ENCODE data around the gene ERF. TPM values are rescaled to one million over a fixed set of nuclear protein-coding genes. Genes with fewer than 3 reads are reported as not detected.
A peak's percentile ranks its signal among the peaks of the same experiment; 100 is the strongest.

Gene ERF
- total and polyA plus RNA-seq, 2 of the 8 experiments (the other 6 are each of a cell fraction or from before 2014, with no cell fraction given): 43.7 to 62.7 TPM

DNA sequence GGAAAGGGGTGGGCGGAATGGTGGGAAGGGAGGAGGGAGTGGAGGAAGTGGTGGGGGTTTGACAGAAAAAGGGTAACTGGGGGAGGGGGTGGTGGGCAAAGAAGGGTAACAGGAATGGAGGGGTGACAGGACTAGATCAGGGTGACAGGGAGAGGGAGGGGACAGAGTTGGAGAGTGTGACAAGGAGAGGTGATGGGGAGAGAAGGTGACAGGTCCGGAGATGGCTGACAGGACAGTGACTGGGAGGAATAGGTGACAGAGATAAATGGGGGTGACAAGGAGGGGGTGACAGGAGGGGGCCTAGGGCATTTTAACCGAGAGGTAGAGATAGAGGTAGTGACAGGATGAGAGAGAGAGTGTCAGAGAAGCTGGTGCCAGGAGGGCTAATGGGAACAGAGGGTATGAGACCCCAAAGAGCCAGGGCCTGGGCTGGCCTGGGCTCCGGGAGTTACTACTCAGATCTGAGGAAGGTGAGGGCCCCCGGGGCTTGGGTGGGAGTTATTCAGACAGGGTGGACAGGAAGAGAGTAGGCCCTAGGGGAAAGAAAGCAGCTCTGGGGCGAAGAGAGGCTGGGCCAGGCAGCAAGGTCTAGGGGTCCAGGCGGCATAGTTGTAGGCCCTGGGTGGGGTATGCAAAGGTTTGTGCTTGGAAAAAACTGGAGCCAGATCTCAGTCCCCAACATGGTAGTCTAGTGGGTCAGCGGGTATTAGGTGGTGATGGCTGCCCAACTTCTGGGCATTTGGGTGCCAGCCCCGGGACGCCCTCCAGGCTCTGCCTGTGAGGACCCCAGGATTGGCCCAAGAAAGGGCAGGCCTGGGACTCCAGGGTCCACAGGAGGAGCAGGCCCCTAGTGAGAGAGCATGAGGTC, 14.8 kb upstream of the ERF start:
- no peak overlapping the region for H3K4ac ChIP-seq (replicated peaks; ENCODE audit: insufficient read length, low read depth, low read length)
- no peak overlapping the region for H4K91ac ChIP-seq (replicated peaks; ENCODE audit: insufficient read length, low read length)
- no peak overlapping the region for H2BK15ac ChIP-seq (ENCODE audit: low read length)
- H4K5ac ChIP-seq (ENCODE audit: insufficient read length, low read depth, low read length): no peak overlapping the region
- peaks cover 5% of the 10 kb centered on the region for H3K79me1 ChIP-seq (ENCODE audit: low read depth, low read length)
- H2BK120ac ChIP-seq (replicated peaks; ENCODE audit: low read depth, low read length): no peak overlapping the region
- H4K20me1 ChIP-seq (replicated peaks in 1 of 2; ENCODE audit: control insufficient read depth in 1 of 2, insufficient read depth in 2 of 2, low read length in 2 of 2): peaks cover 0 to 5% of the 10 kb centered on the region in 2 experiments
- no peak overlapping the region for H4K8ac ChIP-seq (ENCODE audit: extremely low read depth, insufficient read depth, low read length)
- H2BK12ac ChIP-seq (ENCODE audit: low read depth, low read length): peak overlapping the region; percentile 27; the same call in 1 of the 2 replicates
- H3K36me3 ChIP-seq (ENCODE audit: control insufficient read depth in 2 of 4, insufficient read depth in 4 of 4, low read length in 3 of 4): peaks cover 0 to 15% (median 4%) of the 10 kb centered on the region in 4 experiments; a peak in 2 of 8 replicates
- 76% methylated on average over 8 of the region's 10 CpGs; no CpG with 5 or more reads in 1 of the 2 experiments for WGBS, 2 experiments (ENCODE audit: extremely low coverage in 1 of 2, insufficient coverage in 1 of 2, insufficient read length in 1 of 2, insufficient replicate concordance in 2 of 2, low coverage in 1 of 2, low lambda C conversion rate in 2 of 2, missing lambda C conversion rate in 1 of 2)
- H3K23me2 ChIP-seq (ENCODE audit: low read depth, low read length): peaks cover 10% of the 10 kb centered on the region; the same call in 1 of the 2 replicates
- no peak overlapping the region for H2BK5ac ChIP-seq (ENCODE audit: low read depth, low read length)
- no peak overlapping the region for H3K18ac ChIP-seq (ENCODE audit: extremely low read depth, low read length)
- peak overlapping the region in 1 of 4 experiments; percentile 57; a peak in 3 of 7 replicates for H3K9ac ChIP-seq (replicated peaks in 1 of 4; ENCODE audit: extremely low read depth in 1 of 4, low read depth in 3 of 4, low read length in 3 of 4)
- ChIA-PET CTCF (ENCODE audit: partially characterized antibody) (interaction anchor here (0.8 to 3.1 kb wide), 8 partner anchors 10 to 27 kb away, joined by 3 to 17 read pairs (median 5); no protein-coding TSS in a partner anchor), POLR2A (ENCODE audit: partially characterized antibody) (interaction anchor here (0.6 to 4.1 kb wide), 5 partner anchors 11 to 31 kb away, joined by 3 to 27 read pairs (median 4); no protein-coding TSS in a partner anchor)
- H3K4me2 ChIP-seq (ENCODE audit: insufficient read depth in 1 of 2, low read depth in 2 of 2, low read length in 2 of 2): peak overlapping the region; percentile 79 to 87
- no peak overlapping the region for H3K27ac ChIP-seq (ENCODE audit: low read depth, low read length)
- FAIRE-seq: no peak
- H3K9me3 ChIP-seq (ENCODE audit: insufficient read depth in 2 of 2, low read depth in 1 of 2, low read length in 1 of 2): no peaks in the 10 kb centered on the region
- H2AFZ ChIP-seq (ENCODE audit: low read length): no peak overlapping the region
- no peaks in the 10 kb centered on the region for H3K27me3 ChIP-seq (replicated peaks in 1 of 4; ENCODE audit: control insufficient read depth in 3 of 4, extremely low read depth in 1 of 4, insufficient read depth in 3 of 4, low read length in 3 of 4)
- peaks cover 2 to 21% (median 10%) of the 10 kb centered on the region in 4 experiments for H3K4me1 ChIP-seq (replicated peaks in 1 of 4; ENCODE audit: control insufficient read depth in 3 of 4, insufficient read depth in 4 of 4, low read length in 3 of 4)
- no peak overlapping the region for H3K56ac ChIP-seq (replicated peaks; ENCODE audit: insufficient read length, low read depth, low read length)
- H3K23ac ChIP-seq (ENCODE audit: insufficient read length): no peak overlapping the region
- peak overlapping the region; percentile 31 to 82 (median 61); a peak in 6 of 8 replicates for H3K4me3 ChIP-seq (ENCODE audit: extremely low read depth in 1 of 4, insufficient read depth in 2 of 4, low read depth in 3 of 4, low read length in 4 of 4)
- H2AK5ac ChIP-seq (ENCODE audit: low read depth, low read length): no peak overlapping the region
- peaks cover 0 to 9% of the 10 kb centered on the region in 2 experiments; a peak in 1 of 4 replicates for H3K79me2 ChIP-seq (ENCODE audit: control insufficient read depth in 1 of 2, insufficient read depth in 2 of 2, low read length in 2 of 2)
- H3K14ac ChIP-seq (ENCODE audit: insufficient read length): no peak overlapping the region
- DNase-seq (ENCODE audit: low read depth in 1 of 2, low spot score in 2 of 2): no peak
- H2BK20ac ChIP-seq (ENCODE audit: low read length): no peak overlapping the region
- TF ChIP-seq, protein P1, sequence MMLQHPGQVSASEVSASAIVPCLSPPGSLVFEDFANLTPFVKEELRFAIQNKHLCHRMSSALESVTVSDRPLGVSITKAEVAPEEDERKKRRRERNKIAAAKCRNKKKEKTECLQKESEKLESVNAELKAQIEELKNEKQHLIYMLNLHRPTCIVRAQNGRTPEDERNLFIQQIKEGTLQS (IDR thresholded peaks at IDR 0.05; ENCODE audit: insufficient read depth, low read depth, low read length): no peak
- TF ChIP-seq SIRT6 (IDR thresholded peaks at IDR 0.05; ENCODE audit: low read length): no peak
- TF ChIP-seq SP1 (IDR thresholded peaks at IDR 0.05; ENCODE audit: low read depth, low read length): no peak
- no peak for TF ChIP-seq TAF1 (IDR thresholded peaks at IDR 0.05; ENCODE audit: low read depth, low read length)
- no peak for TF ChIP-seq EZH2 (IDR thresholded peaks at IDR 0.05; ENCODE audit: low read depth, low read length, severe bottlenecking)
- TF ChIP-seq CBX5 (IDR thresholded peaks at IDR 0.05; ENCODE audit: low read depth, low read length): no peak
- TF ChIP-seq RBBP5 (IDR thresholded peaks at IDR 0.05; ENCODE audit: borderline replicate concordance, low read depth, low read length): no peak
- no peak for TF ChIP-seq GABPA (IDR thresholded peaks at IDR 0.05; ENCODE audit: borderline replicate concordance, insufficient read depth, low read length)
